Subcutaneous abdominal adipose tissue (tissue), 5 donors: ENCODE results near the gene CDKN1A.

ENCODE experiments used
- H3K27ac ChIP-seq: one replicate; pipeline ENCODE4 v1.7.0; 2013; ENCODE audit warnings: low read depth, mild to moderate bottlenecking, inconsistent platforms, low read length, moderate library complexity
- H3K27me3 ChIP-seq, 5 donors: one replicate each; pipeline ENCODE4 v1.7.0; 2013; ENCODE audit warnings: low read length in 5 of 5, inconsistent platforms in 1 of 5; ENCODE audit not compliant: control insufficient read depth in 5 of 5, insufficient read depth in 4 of 5
- H3K36me3 ChIP-seq, 5 donors: one replicate each; pipeline ENCODE4 v1.7.0; 2013; ENCODE audit warnings: low read length in 5 of 5; ENCODE audit not compliant: control insufficient read depth in 5 of 5, insufficient read depth in 5 of 5
- H3K4me1 ChIP-seq, 5 donors: one replicate each; pipeline ENCODE4 v1.7.0; 2013; ENCODE audit warnings: low read length in 5 of 5, mild to moderate bottlenecking in 3 of 5, moderate library complexity in 1 of 5; ENCODE audit not compliant: control insufficient read depth in 5 of 5, insufficient read depth in 5 of 5
- H3K4me3 ChIP-seq, 5 donors: one replicate each; pipeline ENCODE4 v1.7.0; 2013; ENCODE audit warnings: low read length in 5 of 5, low read depth in 1 of 5
- H3K9ac ChIP-seq, 5 donors: one replicate each; pipeline ENCODE4 v1.7.0; 2013; ENCODE audit warnings: low read length in 5 of 5, mild to moderate bottlenecking in 4 of 5, moderate library complexity in 3 of 5
- H3K9me3 ChIP-seq, 5 donors: one replicate each; pipeline ENCODE4 v1.7.0; 2013; ENCODE audit warnings: low read length in 5 of 5; ENCODE audit not compliant: control insufficient read depth in 5 of 5
- donor health status: healthy.
- donor health status: healthy.
- donor health status: healthy.
- donor health status: healthy.
- donor health status: healthy.

Gene CDKN1A

DNA sequence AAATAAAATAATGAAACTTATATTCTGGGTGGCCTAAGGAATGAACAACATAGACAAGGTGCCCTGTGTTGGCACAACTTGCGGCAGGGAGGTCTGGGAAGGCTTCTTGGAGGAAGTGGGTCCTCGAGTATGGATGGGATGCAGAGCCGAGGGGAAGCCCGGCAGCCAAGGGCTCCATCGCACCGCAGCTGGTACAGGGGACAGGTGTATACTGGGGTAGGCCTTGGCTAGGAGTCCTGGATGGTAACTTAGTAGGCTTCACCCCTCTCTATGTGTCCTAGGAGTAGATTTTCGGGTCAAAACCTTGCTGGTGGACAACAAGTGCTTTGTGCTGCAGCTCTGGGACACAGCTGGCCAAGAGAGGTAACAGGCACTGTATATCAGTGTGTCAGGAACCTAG is 47.1 kb downstream of the CDKN1A start:
- Histone ChIP-seq H3K9me3 (no peaks in the 10 kb centered on the region), H3K4me1 (peaks cover 4 to 13% (median 6%) of the 10 kb centered on the region in 5 donors), H3K27ac (no peak overlapping the region), H3K4me3 (no peak overlapping the region), H3K9ac (no peak overlapping the region), H3K36me3 (no peaks in the 10 kb centered on the region), H3K27me3 (peaks cover 0 to 3% (median 0%) of the 10 kb centered on the region in 5 donors)

DNA sequence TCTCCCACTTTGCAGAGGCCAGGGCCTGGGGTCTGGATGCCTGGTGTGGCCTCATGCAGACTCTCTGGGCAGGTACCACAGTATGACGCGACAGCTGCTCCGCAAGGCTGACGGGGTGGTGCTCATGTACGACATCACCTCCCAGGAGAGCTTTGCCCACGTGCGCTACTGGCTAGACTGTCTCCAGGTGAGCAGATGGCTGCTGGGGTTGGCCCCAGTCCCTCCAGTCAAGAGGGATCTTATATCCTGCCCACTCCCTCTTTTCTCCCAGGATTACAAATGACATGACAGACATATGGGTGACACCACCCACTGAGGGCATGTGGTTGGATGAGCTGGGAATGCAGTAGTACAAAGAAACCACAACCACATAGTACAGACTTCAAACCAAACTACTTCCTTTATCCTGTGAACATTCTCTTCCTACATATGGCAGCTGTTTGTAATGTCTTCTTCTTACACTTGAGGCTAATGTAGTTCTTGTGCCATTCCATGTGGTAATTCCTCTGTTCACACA is 49.0 kb downstream of the CDKN1A start:
- H3K36me3 ChIP-seq = no peaks in the 10 kb centered on the region
- H3K4me1 ChIP-seq = peaks cover 4 to 13% (median 6%) of the 10 kb centered on the region in 5 donors
- no peak overlapping the region for H3K27ac ChIP-seq
- peaks cover 0 to 3% (median 0%) of the 10 kb centered on the region in 5 donors for H3K27me3 ChIP-seq
- H3K4me3 ChIP-seq = no peak overlapping the region
- H3K9me3 ChIP-seq = no peaks in the 10 kb centered on the region
- no peak overlapping the region for H3K9ac ChIP-seq

DNA sequence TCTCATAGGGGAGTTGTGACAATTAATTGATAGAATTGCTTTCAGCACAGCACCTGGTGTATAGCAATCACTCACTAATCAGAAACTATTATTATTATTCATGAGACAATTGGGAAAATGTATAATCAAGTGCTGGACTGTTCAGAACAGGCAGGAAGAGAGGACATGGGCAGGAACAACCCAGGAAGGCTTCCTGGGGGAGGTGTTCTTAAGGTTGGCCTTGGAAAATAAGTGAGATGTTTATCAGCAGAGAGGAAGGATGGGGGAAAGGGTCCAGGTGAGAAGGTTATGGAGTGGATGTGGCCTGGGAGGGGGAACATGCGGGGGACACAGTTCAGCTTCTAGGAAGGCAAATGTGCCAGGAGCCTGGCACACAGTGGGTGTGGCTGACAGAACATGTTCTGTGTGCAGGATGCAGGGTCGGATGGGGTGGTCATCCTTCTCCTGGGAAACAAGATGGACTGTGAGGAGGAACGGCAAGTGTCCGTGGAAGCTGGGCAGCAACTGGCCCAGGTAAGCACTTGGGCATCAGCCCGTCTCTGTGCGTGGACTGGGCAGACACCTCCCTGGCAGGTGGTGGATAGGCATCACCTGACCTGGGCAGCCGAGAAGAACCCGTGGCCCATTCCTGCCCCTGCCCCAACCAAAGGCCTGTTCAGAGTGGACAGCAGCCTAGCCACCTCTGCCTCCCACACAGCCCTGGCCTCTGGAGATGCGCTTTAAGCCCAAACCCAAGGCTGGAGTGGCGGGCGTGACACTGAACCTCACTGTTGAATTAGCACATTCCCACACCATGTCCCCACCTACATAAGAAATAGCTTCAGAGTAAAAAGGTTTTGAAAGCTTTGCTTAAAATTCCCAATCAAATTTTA is 50.0 kb downstream of the CDKN1A start:
- no peaks in the 10 kb centered on the region for H3K9me3 ChIP-seq
- no peak overlapping the region for H3K4me3 ChIP-seq
- peak overlapping the region in 2 of 5 donors; percentile 5 to 13 for H3K9ac ChIP-seq
- H3K27ac ChIP-seq = no peak overlapping the region
- H3K27me3 ChIP-seq = peaks cover 0 to 6% (median 0%) of the 10 kb centered on the region in 5 donors
- H3K36me3 ChIP-seq = no peaks in the 10 kb centered on the region
- peaks cover 4 to 13% (median 6%) of the 10 kb centered on the region in 5 donors for H3K4me1 ChIP-seq

- Histone ChIP-seq H3K36me3 (no peaks in the 10 kb centered on the region), H3K27ac (no peak overlapping the region), H3K9ac (peak overlapping the region in 1 of 5 donors; percentile 13), H3K27me3 (peaks cover 0 to 7% (median 0%) of the 10 kb centered on the region in 5 donors), H3K4me1 (peaks cover 4 to 14% (median 6%) of the 10 kb centered on the region in 5 donors), H3K4me3 (no peak overlapping the region), H3K9me3 (no peaks in the 10 kb centered on the region)
Observed at GRCh38 chr6:36729161-36729524, 50.6 kb downstream of the CDKN1A start.

DNA sequence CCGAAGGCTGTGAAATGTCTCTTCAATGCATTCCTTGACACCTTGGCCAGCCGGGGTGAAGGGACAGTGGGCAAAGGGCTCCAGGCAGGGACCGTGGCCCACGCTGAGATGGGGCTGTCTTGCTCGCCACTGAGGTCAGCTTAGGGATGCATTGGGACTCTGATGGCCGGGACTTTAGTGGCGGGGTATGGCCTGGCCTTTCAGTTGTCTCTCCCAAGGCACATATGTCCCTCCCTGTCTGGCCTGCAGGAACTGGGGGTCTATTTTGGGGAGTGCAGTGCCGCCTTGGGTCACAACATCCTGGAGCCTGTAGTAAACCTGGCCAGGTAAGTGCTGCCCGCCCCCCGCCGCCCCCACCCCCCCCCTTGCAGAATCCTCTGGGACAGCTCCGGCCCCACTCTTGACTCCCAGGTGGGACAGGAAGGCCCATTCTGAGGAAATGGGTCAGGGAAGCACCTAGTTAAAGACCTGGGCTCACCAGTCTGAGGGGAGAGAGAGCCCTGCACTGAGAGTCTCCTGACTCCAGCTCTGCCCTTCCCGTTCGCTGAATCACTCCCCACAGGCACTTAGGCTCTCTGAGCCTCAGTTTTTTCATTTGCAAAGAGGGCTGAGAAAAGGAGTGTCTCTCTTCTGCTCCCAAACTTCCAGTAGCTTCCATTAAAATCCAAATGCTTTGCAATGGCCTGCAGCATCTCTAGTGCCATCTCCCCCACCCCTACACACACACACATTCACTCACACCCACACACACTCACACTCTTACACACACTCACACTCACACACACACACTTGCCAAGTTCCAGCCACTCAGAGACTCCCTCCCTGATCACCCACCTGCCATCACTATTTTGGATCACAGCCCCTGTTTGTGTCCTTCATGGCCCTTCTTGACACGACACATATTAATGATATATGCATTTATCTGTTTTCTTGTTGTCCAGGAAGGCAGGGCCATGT is 52.2 kb downstream of the CDKN1A start:
- H3K9ac ChIP-seq = no peak overlapping the region

DNA sequence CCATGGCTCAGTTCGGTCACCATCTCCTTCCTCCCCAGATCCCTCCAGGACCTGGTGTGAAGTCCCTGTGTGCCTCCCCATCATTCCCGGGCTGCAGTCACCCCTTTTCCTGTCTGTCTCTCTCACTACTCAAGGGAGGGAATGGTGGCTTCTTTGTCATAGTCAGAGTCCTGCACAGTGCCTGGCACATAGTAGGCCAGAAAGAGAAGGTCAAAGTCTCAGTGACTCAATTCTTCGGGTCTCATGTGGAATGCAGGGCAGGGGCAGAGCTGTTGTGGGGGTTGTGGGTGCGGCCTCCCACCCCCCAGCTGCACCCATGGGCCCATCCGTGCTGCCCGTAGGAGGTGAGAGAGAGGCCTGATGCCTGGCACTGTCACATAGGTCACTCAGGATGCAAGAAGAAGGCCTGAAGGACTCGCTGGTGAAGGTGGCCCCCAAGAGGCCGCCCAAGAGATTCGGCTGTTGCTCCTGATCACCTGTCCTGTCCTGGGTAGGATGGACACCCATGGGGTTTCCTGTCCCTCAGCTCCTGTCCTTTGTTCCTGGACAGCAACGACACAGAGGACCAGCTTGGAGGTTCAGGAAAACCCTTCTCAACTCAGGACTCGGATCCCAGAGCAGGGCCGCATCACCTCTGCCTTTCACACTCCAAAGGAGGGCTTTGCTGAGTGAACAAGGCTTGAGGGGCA is 53.3 kb downstream of the CDKN1A start:
- Histone ChIP-seq H3K4me1 (peaks cover 12 to 34% (median 26%) of the 10 kb centered on the region in 5 donors), H3K4me3 (no peak overlapping the region), H3K27ac (no peak overlapping the region), H3K27me3 (peaks cover 0 to 7% (median 0%) of the 10 kb centered on the region in 5 donors), H3K36me3 (no peaks in the 10 kb centered on the region), H3K9ac (no peak overlapping the region), H3K9me3 (no peaks in the 10 kb centered on the region)

More for the DNA sequence above, 52.2 kb downstream of the CDKN1A start:
- H3K4me1 ChIP-seq = peaks cover 12 to 29% (median 21%) of the 10 kb centered on the region in 5 donors
- H3K9me3 ChIP-seq = no peaks in the 10 kb centered on the region
- H3K36me3 ChIP-seq = no peaks in the 10 kb centered on the region
- no peak overlapping the region for H3K4me3 ChIP-seq
- no peak overlapping the region for H3K27ac ChIP-seq
- H3K27me3 ChIP-seq = peaks cover 0 to 7% (median 0%) of the 10 kb centered on the region in 5 donors

GRCh38 chr6:36733300-36733699 is 54.8 kb downstream of the CDKN1A start:
- Histone ChIP-seq H3K9me3 (no peaks in the 10 kb centered on the region), H3K4me1 (peaks cover 12 to 34% (median 26%) of the 10 kb centered on the region in 5 donors), H3K27me3 (peaks cover 0 to 7% (median 0%) of the 10 kb centered on the region in 5 donors), H3K9ac (no peak overlapping the region), H3K4me3 (no peak overlapping the region), H3K36me3 (no peaks in the 10 kb centered on the region), H3K27ac (no peak overlapping the region)

- peak overlapping the region in 4 of 5 donors; percentile 40 to 72 (median 58) for H3K9ac ChIP-seq
- H3K27me3 ChIP-seq = peaks cover 0 to 12% (median 0%) of the 10 kb centered on the region in 5 donors
- peaks cover 0 to 4% (median 0%) of the 10 kb centered on the region in 5 donors for H3K9me3 ChIP-seq
- H3K27ac ChIP-seq = peak overlapping the region; percentile 92
- H3K36me3 ChIP-seq = no peaks in the 10 kb centered on the region
- H3K4me3 ChIP-seq = peak overlapping the region in 4 of 5 donors; percentile 46 to 55 (median 50)
- peaks cover 14 to 24% (median 20%) of the 10 kb centered on the region in 5 donors for H3K4me1 ChIP-seq
Observed at GRCh38 chr6:36734486-36735060, 56.1 kb downstream of the CDKN1A start.
